NCI-H82 treated with DMSO at 0.1 percent for 48 hours (cell line): ENCODE data around the gene NEK11.
"Not testable (repeated sequence)": the region's sequence is repeated elsewhere in the genome, so short reads cannot be mapped to it uniquely, and the experiment has no call there.

Experiments used
- DNase-seq: peaks from one replicate; lab custom pipeline; 2025; ENCODE audit not compliant: unreplicated experiment; lab: John Stamatoyannopoulos, UW

Gene NEK11

DNA sequence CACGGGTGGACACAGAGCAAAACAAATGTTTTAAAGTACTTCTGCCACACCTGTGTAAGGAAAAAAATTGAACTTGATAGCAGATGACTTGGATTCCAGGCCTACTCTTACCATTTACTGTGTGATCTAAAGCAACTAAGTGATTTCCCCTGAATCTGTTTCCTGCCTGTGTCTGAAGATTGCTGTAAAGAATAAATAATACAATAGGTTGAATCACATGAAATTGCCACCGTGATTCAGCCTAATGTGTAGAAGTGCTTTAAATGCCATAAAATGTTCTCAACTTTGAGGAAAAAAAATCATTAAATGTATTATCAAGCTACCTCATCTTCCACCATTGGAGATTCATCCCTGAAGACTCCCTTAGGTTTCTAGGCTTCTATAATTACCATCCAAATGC is 327.3 kb downstream of the NEK11 start:
- no peak for DNase-seq

DNA sequence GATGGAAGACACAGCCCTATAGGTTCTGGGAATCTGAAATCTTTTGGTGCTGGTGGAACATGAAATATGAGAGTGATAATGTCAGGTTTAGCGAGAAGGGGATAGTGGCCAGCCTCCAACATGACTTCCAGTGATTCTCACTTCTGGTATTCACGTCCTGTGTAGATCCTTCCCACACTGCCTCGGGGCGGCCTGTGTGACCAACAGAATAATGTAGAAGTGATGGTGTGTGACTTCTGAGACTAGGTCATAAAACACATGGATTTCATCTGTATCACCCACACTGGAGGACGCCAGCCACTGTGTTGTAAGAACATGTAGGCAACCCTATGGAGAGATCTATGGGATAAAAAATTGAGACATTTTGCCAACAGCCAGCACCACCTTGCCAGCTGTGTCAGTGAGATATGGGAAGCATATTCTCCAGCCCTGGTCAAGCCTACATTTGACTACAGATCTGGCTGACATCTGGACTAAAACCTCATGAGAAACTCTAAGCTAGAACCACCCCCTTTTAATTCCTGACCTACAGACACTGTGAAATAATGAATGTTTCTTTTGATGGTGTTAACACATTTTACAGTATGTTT is 329.4 kb downstream of the NEK11 start:
- DNase-seq = no peak

DNA sequence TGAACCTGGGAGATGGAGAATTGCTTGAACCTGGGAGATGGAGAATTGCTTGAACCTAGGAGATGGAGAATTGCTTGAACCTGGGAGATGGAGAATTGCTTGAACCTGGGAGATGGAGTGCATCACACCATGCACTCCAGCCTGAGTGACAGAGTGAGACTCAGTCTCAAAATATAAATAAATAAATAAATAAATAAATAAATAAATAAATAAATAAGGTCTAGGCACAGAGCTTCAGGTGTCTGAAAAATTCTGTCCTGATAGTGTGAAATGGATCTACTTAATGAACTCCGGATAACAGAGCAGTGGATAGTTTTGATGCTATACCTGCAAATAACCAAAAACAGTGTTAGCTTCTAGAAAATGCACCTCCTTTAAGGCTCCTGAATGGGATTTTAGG is 330.6 kb downstream of the NEK11 start:
- no peak for DNase-seq

DNA sequence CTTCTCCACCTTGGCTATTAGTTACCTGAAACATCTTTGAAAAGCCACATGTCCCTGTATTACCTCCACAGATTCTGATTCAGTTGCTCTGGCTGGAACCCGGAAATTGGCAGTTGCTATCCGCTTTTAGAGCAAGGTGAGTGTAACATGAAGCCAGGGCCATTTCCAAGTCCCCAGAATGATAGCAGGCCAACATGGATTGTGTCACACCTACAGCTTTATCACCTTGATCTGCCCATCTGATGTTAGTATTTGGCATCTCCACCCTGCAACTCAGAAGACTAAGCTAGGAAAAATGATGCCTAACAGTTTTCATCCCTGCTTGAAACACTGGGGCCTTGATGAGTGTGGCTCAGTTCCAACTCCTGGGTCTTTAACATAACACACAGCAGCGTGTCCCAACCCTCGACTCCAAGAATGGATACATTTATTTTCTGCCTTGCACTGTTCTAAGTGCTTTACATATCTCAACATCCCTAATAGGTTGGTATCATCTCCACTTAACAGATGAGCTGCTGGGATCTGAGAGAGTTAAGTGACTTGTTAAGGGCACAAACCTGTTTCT is 333.6 kb downstream of the NEK11 start:
- no peak for DNase-seq

DNA sequence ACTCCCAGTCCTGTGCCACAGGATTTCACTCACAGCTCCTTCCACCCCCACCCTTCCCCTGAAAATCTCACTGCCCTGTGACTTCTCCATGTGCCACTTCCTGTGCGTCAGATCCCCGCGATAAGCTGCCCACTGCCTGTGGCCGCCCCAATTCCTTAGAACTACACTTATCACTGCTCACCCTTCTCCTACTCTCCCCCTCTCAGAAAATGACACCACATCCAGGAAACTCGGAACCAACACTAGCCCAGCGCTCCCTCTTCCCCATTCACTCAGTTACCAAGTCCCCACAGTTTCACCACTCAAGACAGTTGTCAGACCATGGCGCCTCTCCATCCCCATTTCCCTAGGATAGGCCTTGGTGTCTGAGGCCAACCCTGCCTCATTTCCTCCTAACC is 334.4 kb downstream of the NEK11 start:
- not testable (repeated sequence) for DNase-seq

DNA sequence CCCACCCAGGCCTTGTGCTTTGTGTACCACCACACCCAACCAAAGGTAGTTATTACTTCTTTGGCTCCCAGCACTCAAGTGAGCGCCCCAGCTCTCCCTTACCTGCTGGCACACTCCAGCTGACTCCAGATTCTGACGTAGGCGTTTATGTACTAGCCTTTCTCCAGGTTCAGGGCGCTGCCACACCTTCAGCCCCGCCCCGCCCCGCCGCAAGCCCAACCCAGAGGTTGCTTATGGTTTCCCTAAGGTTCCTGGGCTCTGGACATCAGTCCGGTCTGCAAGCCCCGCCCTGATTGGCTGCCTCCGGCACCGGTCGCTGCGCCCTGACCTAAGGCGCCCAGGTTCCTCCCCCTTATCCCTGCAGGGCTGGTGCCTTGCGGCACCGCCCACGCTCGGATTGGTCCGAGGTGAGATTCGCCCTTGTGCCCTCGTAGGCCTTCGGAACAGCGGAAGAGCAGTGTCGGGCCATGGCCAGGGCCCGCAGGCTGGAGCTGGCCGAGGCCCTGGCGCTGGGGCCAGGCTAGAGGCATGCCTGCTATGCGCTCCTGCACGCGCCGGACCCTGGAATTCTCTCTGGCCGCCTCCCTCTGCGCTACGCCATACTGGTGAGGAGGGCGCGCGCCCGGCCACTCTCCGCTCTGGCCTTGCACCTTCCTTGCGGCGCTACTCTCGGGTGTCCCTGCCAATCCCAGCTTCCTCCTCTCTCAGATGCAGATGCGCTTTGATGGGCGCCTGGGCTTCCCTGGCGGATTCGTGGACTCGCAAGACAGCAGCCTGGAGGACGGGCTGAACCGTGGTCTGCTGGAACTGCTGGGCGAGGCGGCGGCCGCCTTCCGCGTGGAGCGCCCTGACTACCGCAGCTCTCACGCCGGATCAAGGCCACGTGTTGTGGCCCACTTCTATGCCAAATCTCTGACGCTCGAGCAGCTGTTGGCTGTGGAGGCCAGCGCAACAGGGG is 335.1 kb downstream of the NEK11 start:
- no peak for DNase-seq

DNA sequence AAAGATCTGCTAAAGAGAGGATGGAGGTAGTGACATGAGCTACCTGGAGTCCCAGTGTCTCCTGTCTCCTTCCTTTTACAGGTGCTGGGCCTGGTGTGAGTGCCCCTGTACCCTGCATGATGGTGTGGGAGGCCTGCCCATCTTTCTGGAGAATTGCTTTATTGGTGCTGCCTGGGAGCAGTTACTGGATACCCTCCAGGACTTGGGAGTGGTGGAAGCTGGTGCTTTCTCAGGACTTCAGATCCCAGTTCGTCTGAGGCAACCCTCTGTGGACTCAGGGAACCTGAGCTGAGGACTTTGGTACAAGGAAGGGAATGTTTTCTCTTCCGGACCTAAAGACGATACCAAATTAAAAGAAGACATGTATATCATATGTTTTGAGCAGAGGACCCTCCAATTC is 336.6 kb downstream of the NEK11 start:
- DNase-seq = no peak

DNA sequence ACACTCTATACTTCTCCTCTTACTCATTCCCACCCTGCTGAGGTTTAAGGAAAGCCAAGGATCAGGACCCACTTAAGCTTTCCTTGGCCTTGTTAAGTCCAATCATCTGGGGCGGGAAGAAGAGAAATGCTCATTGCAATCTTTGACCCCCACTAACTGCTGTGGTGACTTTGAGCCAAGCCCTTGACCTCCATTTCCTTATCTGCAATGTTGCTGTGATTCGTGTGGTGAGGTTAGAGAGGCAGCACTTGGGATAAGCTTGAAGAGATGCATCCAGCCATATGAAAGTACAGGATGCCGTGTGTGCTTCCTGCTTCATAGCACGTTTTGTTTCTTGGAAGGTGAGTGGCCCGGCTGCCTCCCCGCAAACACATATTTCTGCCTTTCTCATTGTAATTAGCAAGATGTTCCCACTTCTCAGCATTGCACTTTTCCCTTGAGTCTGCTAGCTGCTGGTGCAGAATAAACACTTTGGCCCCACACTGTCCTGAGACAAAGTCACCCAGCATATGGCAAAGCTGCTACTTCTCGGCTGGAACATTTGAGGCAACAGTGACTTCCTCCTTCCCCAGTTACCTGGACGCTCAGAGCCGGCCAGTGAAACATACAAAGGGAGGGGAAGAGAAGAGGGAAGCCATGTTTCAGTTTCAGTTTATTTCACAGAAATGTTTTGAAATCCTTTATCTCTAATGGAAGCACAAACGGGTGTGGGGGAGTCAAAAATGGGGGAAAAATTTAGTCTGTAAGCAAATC is 344.4 kb downstream of the NEK11 start:
- no peak for DNase-seq

DNA sequence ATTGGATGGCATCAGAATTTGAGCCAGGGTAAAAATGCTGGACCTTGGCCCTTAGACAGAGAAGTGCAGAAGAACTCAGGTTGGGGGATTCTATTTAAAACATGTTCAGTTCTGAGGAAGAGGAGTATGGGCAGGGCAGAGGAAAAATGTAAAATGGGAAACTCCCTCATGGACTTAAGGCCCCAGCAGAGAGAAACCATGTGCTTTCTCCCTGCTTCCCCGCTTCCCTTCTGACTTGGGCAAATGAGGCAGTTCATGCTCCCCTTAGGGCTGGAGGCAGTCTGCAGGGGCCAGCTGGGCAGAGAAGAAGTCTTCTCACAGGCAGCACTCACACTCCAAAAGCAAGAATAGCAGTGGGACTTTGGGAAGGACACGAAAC is 345.0 kb downstream of the NEK11 start:
- no peak for DNase-seq

DNA sequence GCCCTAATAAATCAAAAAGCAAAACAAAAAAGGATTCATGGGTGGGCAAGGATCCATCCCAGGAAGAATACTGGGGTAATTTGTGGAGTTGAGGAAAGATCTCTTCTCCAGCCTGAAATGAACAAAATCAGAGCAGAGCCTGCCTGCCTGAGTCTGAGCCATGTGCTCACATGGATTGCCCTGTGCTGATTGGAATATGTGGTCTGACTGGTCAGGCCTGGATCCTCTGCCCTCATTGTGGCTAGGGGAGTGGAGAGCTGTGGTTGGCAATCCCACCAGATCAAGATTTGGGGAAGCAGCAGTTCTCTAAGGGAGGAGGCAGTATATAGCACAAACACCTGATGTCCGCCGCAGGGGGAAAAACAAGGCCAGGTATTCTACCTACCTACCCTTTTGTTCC is 348.1 kb downstream of the NEK11 start:
- no peak for DNase-seq

DNA sequence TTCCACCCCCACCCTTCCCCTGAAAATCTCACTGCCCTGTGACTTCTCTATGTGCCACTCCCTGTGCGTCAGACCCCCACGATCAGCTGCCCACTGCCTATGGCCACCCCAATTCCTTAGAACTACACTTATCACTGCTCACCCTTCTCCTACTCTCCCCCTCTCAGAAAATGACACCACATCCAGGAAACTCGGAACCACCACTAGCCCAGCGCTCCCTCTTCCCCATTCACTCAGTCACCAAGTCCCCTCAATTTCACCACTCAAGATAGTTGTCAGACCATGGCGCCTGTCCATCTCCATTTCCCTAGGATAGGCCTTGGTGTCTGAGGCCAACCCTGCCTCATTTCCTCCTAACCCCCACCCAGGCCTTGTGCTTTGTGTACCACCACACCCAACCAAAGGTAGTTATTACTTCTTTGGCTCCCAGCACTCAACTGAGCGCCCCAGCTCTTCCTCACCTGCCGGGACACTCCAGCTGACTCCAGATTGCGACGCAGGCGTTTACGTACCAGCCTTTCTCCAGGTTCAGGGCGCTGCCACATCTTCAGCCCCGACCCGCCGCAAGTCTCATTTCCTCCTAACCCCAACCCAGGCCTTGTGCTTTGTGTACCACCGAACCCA is 354.3 kb downstream of the NEK11 start:
- DNase-seq = not testable (repeated sequence)

DNA sequence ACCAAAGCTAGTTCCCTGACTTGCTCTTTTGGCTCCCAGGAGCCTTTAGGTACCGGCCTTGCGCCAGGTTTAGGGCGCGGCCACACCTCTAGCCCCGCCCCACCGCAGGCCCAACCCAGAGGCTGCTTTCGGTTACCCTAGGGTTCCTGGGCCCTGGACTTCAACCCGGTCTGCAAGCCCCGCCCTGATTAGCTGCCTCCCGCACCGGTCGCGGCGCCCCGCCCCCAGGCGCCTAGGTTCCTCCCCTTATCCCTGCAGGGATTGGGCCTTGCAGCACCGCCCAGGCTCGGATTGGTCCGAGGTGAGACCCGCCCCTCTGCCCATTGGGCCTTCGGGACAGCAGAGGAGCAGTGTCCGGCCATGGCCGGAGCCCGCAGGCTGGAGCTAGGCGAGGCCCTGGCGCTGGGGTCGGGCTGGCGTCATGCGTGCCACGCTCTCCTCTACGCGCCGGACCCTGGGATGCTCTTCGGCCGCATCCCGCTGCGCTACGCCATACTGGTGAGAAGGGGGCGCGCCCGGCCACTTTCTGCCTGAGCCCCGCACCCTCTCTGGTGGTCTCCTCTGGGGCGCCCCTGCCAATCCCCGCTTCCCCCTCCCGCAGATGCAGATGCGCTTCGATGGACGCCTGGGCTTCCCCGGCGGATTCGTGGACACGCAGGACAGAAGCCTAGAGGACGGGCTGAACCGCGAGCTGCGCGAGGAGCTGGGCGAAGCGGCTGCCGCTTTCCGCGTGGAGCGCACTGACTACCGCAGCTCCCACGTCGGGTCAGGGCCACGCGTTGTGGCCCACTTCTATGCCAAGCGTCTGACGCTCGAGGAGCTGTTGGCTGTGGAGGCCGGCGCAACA is 355.0 kb downstream of the NEK11 start, which contains the start of gene NUDT16:
Gene NUDT16, plus strand, starts transcription at position 330 of the 847 bp plus-strand sequence. Its CDS starts 31 bp downstream, at position 361.
- DNase-seq = peak; percentile 98

DNA sequence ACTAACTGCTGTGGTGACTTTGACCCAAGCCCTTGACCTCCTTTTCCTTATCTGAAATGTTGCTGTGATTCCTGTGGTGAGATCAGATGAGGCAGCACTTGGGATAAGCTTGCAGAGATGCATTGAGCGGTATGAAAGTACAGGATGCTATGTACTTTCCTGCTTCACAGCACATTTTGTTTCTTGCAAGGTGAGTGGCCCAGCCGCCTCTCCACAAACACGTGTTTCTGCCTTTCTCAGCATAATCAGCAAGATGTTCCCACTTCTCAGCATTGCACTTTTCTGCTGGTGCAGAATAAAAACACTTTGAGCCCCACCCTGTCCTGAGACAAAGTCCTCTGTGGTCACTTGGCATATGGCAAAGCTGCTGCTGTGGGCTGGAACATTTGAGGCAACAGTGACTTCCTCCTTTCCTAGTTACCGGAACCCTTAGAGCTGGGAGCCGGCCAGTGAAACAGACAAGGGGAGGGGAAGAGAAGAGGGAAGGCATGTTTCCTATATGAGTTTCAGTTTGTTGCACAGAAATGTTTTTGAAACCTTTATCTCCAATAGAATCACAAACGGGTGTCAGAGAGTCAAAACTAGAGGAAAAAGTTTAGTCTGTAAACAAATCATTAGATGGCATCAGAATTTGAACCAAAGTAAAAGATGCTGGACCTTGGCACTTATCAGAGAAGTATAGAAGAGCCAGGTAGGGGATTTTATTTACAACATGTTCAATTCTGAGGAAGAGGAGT is 359.9 kb downstream of the NEK11 start:
- DNase-seq = no peak

DNA sequence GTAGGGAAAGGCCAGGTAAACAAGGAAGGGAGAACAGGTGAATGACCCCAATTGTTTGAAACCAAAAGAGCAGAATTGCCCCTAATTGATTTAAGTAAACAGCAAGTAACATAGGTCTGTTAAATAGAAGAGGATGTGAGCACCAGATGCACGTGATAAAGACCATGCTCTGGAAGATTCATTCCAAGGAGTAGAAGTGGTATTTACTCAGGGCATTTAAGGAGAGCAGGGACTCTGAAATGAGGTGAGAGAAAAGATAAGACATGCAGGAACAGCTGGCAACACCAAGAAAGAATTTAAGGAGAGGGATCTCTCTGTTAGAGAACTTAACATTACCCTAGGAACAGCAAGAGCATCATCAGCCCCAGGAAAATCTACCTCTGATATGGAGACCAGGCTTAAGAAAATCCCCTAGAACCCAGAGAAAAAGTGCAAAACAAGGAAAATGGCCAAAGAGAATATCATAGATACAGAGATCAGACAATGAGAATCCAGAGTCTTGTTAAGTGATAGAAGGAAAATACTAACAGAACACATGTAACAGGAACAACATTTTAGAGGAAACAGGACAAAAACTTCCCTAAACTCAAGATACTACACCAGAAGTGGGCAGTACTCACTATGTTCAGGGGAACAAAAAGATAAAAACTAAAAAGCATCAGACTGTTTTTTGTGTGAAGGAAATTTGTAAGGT is 361.3 kb downstream of the NEK11 start:
- no peak for DNase-seq

DNA sequence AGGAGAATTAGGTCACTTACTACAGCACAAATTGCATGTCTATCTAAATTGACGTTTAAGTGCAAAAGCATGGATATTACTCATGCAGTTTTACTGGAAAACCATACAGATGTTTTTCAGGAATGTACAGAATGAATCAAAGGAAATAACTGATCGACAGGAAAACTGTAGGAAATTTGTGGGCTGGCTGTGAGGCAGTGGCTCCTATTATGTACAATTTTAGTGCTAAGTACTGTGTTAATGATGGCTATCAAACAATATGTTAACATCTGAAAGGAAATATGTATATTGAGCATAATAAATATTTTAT is 361.8 kb downstream of the NEK11 start:
- no peak for DNase-seq

DNA sequence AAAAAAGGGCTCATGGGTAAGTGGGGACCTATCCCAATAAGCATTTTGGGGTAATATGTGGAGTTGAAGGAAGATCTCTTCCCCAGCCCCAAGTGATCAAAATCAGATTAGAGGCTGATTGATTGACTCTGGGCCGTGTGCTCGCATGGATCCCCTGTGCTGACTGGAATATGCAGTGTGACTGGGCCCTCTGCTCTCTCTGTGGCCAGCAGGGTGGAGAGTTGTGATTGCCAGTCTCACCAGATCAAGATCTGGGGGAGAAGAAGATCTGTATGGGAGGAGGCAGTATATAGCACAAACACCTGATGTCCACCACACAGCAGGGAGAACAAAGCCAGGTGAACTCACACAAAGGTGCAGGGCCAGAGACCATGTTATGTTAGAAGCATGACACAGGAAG is 363.7 kb downstream of the NEK11 start:
- DNase-seq = no peak

DNA sequence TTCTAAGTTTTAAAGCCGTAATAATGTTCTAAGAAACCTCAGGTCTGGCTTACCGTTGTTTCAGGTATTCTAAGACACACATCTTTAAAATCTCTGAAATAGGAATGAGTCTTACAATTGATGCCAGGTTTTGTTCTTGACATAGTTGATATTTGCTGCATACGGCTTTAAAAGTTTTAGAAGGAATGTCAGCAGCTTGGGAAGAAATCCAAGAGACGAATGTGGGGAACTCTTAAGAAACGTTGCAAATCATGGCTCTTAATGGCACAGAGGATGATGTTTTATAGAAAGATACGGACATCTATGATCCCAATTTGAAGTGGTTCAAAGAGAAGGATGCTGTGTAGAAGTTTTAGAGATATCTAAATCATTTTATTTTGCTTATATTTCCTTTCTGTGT is 366.4 kb downstream of the NEK11 start:
- DNase-seq = no peak

DNA sequence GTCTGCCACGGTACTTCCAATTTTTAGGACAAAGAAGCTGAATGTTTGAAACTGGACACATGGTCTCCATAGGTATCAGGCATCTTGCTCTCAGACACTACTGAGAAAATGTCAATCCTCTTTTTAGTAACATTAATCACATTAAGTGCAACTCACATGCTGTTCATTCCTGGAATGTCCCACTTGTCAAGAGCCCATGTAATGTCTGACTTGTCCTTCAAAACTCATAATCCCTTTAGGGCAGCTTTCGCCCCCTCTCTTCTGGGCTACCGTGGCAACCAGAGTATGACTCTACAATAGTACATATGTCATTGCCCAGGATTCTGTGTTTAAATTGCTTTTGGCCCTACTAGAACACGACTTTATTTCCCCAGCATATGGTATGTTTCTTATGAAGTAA is 367.2 kb downstream of the NEK11 start:
- DNase-seq = peak; percentile 87

DNA sequence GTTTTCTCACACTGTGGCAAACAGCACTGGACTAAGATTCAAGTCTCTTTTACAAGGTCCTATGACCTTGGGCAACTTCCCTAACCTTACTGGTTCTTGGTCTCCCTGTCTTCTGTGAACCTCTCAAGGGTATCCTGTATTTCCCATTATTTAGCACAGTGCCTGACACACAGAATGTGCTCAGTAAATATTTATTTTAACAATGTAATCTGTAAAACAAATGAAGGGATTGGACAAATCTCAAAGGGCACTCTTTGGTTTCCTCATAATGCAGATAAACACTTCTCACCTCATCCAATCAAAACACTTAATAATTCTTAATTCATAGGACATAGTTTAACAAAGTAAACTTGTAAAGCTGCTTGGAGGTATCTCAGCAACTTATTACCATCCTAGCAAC is 367.7 kb downstream of the NEK11 start:
- DNase-seq = no peak
